HG03064 (cell line): ENCODE data around the gene RETREG2.
A peak's percentile ranks its signal among the peaks of the same experiment; 100 is the strongest.
"Not testable (repeated sequence)": the region's sequence is repeated elsewhere in the genome, so short reads cannot be mapped to it uniquely, and the experiment has no call there.

Experiments used
- ATAC-seq: cut with Tn5 transposase; IDR thresholded peaks from one replicate; pipeline ENCODE4 v1.9.1; 2021; ENCODE audit warnings: low read depth; ENCODE audit not compliant: unreplicated experiment

Gene RETREG2

GRCh38 chr2:219184121-219184520, 6.0 kb downstream of the RETREG2 start:
- no peak for ATAC-seq

- ATAC-seq = no peak
Observed at GRCh38 chr2:219186754-219187456, 8.8 kb downstream of the RETREG2 start.

GRCh38 chr2:219197388-219197787, 19.3 kb downstream of the RETREG2 start:
- no peak for ATAC-seq

GRCh38 chr2:219198974-219199373, 20.9 kb downstream of the RETREG2 start:
- no peak for ATAC-seq

- ATAC-seq = no peak
Observed at GRCh38 chr2:219199470-219200211, 21.6 kb downstream of the RETREG2 start.

- ATAC-seq = not testable (repeated sequence)
Observed at GRCh38 chr2:219200502-219201326, 22.6 kb downstream of the RETREG2 start.

- not testable (repeated sequence) for ATAC-seq
Observed at GRCh38 chr2:219201331-219201730, 23.3 kb downstream of the RETREG2 start.

GRCh38 chr2:219204425-219205164, 26.5 kb downstream of the RETREG2 start:
- no peak for ATAC-seq

- no peak for ATAC-seq
Observed at GRCh38 chr2:219205165-219205538, 27.1 kb downstream of the RETREG2 start.

GRCh38 chr2:219205981-219206327, 27.9 kb downstream of the RETREG2 start:
- ATAC-seq = no peak

- ATAC-seq = peak; percentile 99
Observed at GRCh38 chr2:219206328-219207133, 28.5 kb downstream of the RETREG2 start, which contains the start of gene ZFAND2B. ZFAND2B (plus strand) TSS chr2:219206782; CDS start chr2:219206988, 206 bp downstream.

GRCh38 chr2:219207134-219207883, 29.2 kb downstream of the RETREG2 start:
- no peak for ATAC-seq

GRCh38 chr2:219207884-219208740, 30.0 kb downstream of the RETREG2 start:
- no peak for ATAC-seq

- no peak for ATAC-seq
Observed at GRCh38 chr2:219209236-219210195, 31.4 kb downstream of the RETREG2 start.

- no peak for ATAC-seq
Observed at GRCh38 chr2:219210196-219210885, 32.3 kb downstream of the RETREG2 start.

GRCh38 chr2:219210886-219211362, 32.8 kb downstream of the RETREG2 start:
- ATAC-seq = no peak
